COLO668 (cell line): Measurements from ENCODE around the gene TOP2A.

Source experiments
- DNase-seq: peaks from one replicate; lab custom pipeline; 2025; ENCODE audit not compliant: unreplicated experiment; lab: John Stamatoyannopoulos, UW

Gene TOP2A

DNA sequence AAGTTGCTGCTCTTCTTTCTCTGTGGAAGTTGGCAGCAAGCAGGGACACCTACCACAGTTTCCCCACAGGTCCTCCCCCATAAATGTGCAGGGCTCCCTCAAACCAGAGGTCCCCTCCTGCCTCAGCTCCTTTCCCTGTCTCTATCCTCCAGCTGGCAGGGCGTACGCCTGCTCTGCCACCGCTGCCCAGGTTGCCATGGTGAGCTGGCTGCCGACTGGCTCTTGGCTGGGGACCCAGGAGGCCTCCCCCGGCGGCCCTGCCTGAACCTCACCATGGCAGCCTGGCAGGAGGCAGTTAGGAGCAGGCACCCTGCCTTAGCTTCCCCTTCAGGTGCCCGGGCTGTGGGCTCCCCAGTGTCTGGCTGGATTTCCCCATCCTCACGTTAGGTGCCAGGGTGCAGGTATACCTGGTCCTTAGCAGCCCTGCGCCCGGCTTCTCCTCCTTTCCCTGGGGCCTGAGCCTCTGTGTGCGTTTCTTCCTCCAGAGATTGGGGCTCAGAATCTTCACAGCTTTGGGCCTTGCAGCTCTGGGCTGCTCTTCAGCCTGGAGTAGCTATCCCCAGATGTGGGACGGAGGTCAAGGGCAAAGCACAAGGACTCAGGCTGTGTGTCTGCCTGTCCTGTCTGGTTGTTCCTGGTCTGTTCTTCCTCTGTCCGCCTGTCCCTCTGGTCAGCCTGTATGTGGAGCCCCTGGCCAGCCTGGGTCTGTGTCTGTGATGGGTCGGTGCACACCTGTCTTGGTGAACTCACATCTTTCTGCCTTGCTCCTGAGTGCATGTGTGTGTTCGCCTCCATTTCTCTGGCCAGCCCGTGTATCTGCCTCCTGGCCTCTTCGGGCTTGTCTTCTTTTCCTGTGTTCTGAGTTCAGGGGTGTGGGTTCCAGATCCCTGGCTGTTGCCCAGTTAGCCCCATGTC is 68.9 kb downstream of the TOP2A start:
- DNase-seq: no peak

DNA sequence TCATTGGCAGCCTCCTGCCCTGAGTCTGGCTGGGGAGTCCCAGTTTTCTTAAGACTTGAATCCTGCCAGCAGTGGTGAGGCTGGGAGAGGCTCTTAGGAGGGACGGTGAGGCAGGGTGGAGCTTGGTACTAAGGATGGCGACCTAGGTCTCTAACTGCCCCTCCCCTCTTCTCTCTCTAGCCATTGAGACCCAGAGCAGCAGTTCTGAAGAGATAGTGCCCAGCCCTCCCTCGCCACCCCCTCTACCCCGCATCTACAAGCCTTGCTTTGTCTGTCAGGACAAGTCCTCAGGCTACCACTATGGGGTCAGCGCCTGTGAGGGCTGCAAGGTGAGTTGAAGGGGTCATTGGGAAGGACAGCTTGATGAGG is 69.6 kb downstream of the TOP2A start:
- DNase-seq: no peak

DNA sequence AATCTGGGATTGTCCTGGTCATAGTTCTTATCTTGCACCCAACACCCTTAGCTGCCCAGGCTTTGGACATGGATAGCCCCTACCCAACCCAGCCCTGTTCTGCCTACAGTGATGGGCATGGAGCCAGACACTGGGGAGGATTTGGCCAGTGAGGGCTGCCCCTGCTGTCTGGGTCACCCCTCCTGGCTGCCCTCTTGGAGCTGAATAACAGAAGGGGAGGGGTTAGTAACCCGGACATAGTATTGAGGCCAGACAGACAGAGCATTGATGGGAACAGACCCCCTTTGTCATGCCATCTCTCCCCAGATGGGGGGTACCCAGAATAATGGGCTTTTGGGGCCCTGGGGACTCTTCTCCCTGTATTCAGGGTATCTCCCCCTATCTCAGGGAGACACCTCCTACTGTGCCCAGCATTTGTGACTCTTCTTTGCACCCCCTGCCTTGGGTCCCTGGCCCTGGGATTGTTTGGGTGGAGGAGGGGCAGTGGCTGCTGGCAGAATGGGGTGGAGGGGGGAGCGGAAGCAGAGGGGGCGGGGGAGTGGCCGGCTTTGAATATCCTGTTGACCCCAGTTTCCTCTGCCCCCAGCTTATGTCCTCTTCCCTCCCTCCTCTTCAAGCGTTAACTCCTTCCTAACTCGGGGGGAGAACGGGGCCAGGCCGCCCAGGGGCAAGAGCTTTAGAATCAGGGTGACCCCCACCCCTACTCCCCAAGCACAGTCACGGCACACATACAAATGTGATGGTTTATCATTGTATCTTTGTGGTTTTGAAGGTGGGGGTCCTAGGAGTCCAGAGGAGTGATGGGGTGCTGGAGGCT is 70.2 kb downstream of the TOP2A start:
- no peak for DNase-seq

DNA sequence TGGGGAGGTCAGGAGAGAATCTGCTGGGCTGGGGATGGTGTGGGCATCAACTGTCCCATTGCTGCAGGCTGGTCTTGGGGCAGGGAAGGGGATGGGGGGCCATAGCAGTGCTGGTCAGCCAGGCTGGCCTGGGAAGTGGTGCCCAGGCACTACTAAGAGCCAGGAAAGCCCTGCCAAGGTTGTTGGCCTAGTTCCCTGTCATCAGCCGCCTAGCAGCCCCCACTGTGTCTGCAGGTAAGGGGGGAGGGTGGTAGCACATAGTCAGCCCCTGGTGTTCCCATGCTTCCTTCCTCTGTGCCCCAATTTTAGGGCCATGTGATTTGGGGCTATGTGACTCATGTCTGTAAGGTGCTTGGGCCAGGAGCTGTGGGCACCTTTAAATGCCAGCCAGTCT is 70.9 kb downstream of the TOP2A start:
- no peak for DNase-seq

GRCh38 chr17:40345994-40346764 is 71.5 kb downstream of the TOP2A start:
- DNase-seq: no peak

DNA sequence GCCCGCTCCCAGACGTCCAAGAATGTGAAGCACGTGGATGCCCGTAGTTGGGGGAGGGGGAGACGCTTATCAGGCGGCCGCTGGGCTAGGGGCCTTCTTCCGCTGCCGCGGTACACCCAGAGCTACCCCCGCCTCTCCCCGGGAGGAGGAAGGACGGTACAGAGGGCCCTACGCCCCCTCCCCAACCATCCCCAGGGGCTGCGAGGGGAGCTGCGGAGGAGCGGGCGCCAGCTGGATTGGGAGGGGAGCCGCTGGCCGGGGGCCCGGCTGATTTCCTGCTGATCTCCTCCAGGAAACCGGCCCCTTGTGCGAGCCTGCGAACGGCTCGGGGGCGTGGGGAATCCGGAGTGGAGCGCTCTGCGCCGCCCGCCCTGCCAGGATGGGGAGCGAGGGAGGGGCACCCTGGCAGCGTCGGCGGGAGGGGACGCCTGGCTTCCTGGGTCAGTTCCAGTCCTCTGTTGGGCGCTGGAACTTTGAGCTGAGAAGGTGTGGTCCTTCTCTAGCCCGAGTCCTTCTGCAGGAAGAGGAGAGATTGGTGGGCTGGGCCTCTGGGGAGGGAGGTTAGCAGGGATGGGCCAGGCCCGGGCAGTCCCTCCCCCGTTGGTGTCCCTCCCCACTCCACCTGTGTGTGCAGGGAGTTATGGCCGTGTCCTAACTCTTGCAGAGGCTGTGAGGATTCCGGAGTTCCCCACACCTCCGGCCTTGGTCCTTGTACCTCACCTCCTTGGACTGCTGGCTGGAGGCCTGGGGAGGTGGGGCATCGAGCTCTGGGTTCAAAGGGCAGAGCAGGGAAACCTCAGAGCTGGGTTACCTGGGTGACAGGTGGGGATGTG is 72.3 kb downstream of the TOP2A start:
- peak; percentile 33 for DNase-seq

DNA sequence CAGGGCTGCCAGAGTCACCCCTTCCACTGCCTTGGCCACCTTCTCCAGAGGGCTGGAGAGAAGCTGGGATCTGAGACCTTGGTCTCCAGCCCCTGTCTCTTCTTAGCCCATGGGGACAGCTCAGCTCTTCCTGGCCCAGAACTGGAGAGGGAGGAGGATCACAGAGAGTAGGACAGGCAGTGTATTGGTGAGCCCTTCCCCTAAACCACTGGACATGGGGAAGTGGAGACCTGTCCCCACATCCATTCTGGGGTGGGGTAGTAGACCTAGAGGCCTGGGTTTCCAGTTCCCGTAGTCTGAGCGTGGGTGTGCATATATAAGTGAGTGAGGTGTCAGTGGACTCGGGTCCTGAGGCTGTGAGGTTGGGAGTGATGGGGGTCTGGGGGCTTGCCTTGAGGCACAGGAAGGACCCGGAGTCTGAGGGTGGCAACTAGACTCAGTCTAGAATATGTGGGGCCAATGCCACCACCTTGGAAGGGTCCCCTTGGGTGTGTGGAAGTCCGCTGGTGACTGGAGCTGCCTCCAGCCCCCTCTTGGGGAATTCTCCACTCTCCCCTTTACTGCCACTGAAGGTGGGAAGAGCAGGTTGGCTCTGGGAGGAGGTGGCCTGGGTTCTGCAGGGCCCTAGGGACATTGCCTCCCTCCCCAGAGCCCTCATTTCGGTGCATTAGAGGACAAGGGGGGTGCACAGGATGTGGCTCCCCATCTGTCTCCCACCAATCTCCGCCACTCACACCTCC is 73.1 kb downstream of the TOP2A start:
- no peak for DNase-seq

DNA sequence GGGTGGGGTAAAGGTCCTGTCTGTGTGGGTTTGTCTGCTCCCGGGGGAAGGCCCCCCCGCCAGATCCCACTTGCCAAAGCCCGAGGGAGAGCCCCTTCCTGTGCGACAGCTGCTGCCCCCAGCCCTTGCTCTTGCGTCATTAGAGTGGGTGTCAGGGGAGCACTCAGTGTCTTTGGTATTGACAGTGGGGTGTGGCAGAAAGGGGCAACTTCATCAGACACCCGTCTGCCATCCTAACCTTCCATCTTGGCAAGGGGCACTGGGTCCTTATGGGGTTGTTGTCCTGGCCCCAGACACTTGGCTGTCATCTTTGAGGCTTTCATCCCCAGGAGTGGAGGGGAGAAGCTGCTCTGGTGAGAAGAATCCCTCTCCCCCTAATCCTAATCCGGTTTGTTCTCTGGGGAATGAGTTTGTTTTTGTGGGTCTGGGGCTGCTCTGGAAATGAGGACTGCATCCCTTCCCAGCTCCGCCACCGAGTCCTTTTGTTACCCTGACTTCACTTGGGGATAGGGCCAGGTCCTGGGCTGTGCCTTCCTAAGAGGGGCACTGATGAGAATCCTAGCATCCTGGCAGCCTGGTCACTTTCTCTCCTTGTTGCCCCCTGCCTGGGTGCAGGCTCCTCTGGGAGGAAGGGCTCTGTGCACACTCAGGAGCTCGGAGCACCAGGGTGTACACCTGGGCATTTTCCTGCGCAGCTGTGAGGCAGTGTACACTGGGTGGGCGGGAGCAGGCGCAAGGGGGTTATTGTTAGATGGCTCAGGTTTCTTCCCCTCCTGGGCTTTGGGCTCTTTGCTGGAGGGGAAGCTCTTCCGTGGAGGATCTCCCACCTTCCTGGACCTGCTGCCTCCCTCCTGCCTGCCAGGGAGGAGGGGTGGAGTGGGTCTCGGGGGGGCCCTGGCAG is 74.2 kb downstream of the TOP2A start:
- DNase-seq: no peak

DNA sequence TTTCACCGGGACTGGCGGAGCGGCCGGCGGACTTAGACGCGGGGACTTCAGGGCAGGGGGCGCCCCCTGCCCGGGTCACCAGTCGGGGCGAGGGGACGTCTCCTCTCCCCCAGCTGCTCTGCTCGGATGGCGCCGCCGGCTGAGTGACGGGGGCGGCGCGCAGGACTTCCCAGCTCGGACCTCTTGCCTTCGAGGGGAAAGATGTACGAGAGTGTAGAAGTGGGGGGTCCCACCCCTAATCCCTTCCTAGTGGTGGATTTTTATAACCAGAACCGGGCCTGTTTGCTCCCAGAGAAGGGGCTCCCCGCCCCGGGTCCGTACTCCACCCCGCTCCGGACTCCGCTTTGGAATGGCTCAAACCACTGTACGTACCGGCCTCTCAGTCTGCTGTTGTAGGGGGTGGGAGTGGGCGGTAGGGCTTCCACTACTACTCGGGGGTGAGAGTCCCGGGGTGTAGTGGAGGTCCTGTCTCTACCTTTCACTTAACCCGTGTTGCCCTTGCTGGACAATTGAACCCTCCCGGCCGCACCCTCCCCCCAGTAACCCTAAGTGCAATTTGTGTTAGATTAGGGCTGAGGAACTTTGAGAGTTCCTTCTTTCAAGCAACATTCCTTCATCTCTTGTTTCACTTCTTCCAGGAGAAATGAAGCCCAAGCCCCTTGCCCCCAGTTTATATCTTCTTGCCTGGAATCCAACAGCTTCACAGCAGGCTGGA is 75.0 kb downstream of the TOP2A start:
- no peak for DNase-seq

DNA sequence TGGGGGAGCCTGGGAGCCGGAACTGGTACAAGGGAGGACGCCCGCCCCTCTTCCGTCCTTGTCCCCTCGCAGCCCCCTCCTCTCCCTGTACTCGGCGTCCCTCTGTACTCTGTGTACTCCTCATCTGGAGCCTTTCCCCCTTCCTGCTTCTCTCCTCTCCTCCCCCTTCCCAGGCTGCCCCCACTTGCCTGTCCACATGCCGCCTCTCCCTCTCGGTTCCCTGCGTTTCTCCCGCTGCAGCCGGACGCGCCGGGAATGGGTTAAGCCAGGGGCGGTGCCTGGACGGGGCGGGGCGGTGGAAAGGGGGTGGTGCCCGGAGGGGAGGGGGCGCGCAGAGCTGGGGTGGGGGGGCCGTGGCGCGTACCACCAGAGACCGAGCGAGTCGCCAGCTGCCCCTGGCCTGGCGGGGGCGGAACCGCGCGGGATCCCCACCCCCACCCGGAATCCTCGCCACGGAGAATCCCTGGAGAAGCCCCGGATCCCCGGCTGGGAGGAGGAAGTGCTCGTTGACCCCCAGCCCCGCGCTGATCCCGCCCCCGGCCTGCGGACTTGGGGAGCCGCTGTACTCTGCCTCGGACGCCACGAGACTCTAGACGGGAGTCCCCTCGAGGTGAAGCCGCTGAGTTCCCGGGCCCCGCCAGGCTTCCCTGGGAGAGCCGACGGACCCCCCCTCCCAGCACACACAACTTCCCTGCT is 75.7 kb downstream of the TOP2A start:
- peak; percentile 27 for DNase-seq

- peak; percentile 79 for DNase-seq
Measured at GRCh38 chr17:40340880-40341807, 76.6 kb downstream of the TOP2A start.

GRCh38 chr17:40340327-40340726 is 77.4 kb downstream of the TOP2A start:
- DNase-seq: no peak

DNA sequence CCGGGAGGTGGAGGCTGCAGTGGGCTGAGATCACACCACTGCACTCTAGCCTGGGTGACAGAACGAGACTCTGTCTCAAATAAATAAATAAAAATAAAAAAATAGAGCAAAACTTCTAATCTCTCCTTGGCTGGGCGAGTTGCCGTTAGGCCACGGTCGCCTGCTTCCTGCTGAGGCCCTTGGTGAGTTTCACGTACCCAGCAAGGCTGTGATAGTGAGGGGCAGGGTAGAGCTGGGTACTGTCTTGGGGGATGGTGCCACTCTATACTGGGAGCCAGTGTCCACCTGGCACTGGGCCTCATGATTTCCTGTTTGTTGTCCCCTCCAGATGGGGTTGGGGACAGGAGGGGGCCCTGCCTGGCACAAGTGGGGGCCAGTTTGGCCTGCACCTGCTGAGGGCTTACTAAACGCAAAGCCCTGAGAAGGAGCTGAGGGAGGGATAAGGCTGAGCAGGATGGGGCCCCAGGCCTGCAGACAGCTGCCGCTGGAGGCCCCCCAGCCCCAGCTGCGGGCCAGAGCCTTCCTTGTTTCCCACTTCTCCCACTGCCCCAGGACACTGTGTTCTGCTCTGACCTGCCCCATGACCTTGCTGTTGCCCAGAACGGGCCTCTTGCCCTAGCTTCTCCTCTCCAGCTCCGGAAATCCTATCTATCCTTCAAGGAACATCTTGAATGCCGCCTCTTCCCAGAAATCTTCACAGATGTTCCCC is 78.6 kb downstream of the TOP2A start:
- no peak for DNase-seq
